ENCODE data around the gene GRK7.
"Not testable (repeated sequence)": the region's sequence is repeated elsewhere in the genome, so short reads cannot be mapped to it uniquely, and the experiment has no call there.

GRK7 gene

DNA sequence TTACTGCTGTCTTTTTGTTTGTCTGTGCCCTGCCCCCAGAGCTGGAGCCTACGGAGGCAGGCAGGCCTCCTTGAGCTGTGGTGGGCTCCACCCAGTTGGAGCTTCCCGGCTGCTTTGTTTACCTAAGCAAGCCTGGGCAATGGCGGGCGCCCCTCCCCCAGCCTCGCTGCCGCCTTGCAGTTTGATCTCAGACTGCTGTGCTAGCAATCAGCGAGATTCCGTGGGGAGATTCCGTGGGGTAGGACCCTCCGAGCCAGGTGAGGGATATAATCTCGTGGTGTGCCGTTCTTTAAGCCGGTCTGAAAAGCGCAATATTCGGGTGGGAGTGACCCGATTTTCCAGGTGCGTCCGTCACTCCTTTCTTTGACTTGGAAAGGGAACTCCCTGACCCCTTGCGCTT lies 656 bp upstream of the GRK7 start:
- DNase-seq (ENCODE audit: low read depth): not testable (repeated sequence)

DNA sequence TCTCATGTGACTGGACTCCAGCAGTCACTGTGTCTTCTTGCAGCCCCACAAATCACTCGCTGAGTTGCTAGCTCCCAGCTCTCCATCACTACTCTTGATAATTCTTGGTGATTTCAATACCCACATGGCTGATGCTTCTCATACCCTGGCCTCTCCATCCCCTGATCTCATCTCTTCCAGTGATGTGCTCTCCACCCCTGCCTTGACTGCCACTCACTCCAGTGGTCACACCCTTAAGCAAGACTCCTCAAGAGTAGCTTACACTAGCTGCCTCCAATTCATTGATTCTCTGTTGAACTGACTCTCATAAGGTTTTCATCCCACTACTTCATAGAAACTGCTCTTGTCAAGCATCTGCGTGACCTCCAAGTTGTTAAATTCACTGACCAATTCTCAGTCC lies 837 bp downstream of the GRK7 start:
- no peak for DNase-seq (ENCODE audit: low read depth)

DNA sequence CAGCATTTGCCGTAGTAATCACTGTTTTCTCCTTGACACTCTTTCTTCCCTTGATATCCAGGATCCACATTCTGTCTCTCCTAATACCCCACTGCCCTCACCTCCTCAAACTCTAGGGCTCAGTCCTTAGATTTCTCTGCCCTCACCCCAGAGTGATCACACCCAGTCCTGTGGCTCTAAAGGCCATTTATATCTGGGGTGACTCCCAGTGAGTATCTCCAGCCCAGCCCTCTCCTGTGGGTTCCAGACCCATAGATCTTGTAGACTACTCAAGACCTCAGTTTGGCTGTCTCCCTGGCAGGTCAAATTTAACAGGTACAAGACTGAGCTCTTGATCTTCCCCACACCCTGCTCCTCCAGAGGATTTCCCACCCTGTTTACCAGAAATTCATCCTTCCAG lies 1.3 kb downstream of the GRK7 start:
- no peak for DNase-seq (ENCODE audit: low read depth)

DNA sequence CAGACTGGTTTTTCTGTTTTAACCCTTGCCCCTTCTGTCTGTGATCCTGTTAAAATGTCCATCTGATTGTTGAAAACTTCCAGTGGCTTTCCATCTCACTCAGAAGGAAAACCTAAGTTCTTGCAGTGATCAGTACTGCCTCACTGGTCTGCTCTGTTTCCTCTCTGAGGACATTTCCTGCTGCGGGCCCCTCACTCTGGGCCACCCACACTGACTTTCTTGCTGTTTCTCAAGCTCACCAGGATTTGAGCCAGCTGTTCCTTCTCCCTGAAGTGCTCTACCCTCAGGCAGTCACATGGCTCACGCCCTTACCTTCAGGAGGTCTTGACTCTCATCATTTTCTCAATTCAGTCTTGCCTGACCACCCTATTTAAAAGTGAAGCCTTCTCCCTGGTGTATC lies 1.8 kb downstream of the GRK7 start:
- no peak for DNase-seq (ENCODE audit: low read depth)

DNA sequence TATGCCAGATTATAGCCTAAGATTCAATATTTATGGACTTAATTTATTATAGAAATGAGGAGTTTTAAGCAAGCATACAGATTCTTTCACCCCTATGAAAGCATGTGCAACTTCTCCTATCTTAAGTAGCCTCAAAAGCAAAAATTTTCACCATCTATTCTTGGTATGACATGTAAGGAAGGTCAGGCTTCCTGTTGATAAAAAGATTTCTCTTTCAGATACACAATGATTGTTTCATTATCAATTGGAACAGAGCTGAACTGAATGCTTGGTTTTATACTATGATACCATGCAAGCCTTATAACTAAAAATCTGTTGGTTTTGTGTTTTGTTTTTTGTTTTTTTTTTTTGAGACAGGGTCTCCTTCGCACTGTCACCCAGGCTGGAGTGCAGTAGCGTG lies 3.9 kb downstream of the GRK7 start:
- DNase-seq (ENCODE audit: low read depth): no peak

DNA sequence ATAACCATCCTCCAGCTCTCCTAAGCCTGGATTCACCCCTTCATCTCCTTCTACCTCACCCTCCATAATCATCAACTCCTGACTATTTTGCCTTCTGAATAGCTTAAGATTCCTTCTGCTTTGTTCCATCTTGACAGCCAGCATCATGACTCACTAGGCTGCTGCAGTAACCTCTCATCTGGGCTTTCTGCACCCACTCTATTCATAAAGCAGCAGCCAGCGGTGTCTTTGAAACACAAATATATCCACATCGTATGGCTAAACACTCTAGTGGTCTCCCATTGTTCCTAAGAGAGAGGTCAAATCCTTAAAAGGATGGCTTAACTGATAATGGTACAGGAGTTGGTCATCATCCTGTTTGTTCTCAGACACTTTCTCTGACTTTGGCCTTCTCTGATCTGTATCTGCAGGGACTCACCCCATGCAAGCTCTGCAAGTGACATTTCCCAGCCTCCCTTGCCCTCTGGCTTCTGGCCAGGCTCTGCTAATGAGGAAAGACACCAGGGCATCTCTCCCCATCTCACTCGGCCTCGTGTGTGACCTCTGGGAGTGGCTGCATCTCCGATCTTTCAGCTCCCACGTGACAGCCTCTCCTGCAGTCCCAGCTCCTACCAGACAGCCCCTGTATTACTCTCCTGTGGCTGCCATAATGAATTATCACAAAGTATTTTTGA lies 6.2 kb downstream of the GRK7 start:
- peak; percentile 34 for DNase-seq (ENCODE audit: low read depth)

DNA sequence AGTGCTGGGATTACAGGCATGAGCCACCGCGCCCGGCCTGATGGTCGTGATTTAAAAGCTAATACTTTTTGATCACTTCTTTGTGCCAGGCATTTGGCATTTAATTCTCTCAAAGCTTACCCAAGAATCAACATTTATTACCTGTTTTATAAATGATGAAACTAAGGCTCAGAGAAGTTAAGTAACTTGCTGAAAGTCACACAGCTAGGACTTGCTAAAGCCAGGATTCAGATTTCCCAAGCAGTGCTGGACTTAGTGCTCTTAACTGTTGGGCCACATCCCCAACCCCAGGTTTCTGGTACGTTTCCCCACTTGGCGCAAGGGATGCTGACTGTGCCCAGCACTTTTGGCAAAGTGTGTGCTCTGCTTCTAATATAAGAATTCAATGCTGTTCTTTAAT lies 10.5 kb downstream of the GRK7 start:
- no peak for DNase-seq (ENCODE audit: low read depth)

DNA sequence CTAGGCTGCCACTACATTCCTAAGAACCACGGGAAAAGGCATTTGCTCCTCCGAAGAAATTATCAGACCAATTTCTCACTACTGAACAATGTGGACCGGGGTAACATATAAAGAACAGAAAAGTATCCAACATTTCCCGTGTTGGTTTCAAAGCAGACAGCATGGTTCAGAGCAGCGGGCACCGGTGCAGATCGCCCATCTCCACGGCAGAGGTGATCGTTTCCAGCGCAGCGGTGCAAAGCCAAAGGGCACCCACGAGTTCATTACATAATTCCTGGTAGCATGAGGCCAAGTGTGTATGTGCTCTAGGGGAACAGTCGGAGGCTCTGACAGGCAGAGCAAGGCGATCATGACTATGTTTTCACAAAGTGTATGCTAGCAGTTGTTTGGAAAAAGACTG lies 13.2 kb downstream of the GRK7 start:
- DNase-seq (ENCODE audit: low read depth): no peak

DNA sequence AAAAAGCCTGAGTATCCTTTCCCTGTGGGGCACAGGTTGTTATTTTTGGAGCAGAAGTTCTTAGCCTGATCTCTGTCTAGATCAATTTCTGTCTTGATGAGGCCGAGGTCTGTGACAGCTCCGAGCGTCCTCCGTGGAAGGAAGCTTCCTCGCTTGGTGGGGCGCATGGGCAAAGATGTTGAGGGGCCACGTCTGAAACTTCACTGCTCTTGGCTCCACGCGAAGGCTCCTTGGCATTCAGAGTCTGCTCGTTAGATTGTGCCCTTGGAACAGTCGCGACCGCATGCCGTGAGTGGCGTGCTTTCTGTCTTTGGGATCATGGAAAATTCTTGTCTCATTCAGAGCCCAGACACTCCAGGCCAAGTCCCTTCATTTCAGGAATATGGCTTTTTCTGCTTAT lies 13.7 kb downstream of the GRK7 start:
- no peak for DNase-seq (ENCODE audit: low read depth)

DNA sequence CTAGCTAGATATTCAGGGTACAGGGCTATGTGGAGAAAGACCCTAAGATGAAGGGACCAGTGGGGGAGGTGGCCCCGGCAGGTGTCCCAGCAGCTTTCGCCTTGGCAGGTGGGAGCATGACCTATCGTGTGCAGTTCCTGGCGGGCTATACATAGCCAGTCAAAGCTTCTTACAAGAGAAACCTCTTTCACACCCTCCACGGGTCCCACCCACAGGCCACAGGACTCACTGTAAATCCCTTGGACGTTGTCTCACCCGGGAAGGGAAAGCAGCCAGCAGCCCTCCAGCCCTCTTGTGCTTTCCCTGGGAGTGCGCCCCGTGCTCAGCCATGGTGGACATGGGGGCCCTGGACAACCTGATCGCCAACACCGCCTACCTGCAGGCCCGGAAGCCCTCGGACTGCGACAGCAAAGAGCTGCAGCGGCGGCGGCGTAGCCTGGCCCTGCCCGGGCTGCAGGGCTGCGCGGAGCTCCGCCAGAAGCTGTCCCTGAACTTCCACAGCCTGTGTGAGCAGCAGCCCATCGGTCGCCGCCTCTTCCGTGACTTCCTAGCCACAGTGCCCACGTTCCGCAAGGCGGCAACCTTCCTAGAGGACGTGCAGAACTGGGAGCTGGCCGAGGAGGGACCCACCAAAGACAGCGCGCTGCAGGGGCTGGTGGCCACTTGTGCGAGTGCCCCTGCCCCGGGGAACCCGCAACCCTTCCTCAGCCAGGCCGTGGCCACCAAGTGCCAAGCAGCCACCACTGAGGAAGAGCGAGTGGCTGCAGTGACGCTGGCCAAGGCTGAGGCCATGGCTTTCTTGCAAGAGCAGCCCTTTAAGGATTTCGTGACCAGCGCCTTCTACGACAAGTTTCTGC lies 15.0 kb downstream of the GRK7 start:
- no peak for DNase-seq (ENCODE audit: low read depth)

DNA sequence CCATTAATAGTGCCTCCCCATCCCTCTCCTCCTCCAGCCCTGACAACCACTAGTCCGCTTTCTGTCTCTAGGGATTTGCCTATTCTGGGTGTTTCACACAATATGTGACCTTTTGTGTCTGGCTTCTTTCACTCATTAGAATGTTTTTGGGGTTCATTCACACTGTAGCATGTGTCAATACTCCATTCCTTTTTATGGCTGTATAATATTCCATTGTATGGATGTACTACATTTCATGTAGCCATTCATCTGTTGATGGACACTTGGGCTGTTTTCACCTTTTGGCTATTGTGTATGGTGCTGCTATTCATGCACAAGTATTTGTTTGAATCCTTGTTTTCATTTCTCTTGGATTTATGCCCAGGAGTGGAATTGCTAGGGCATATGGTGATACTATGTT lies 16.5 kb downstream of the GRK7 start:
- no peak for DNase-seq (ENCODE audit: low read depth)

DNA sequence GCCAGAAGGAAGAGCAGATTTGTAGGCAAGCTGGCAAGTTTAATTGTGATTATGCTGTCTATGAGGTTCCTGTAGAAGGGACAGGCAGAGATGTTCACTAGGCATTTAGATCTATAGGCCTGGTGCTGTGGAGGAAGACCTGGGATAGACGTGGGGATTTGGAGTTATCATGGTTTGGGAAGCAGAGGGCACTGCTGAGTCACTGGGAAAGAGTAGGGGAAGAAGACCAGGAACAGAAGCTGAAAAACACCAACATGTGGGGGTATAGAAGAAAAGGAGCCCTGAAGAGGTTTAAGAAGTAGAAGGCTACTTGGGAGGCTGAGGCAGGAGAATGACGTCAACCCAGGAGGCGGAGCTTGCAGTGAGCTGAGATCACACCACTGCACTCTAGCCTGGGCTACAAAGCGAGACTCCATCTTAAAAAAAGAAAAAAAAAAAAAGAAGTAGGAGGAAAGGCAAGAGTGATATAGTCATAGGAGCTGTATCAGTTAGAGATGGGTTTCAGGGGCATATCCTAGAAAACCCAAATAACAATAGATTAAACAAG lies 19.3 kb downstream of the GRK7 start:
- no peak for DNase-seq (ENCODE audit: low read depth)

DNA sequence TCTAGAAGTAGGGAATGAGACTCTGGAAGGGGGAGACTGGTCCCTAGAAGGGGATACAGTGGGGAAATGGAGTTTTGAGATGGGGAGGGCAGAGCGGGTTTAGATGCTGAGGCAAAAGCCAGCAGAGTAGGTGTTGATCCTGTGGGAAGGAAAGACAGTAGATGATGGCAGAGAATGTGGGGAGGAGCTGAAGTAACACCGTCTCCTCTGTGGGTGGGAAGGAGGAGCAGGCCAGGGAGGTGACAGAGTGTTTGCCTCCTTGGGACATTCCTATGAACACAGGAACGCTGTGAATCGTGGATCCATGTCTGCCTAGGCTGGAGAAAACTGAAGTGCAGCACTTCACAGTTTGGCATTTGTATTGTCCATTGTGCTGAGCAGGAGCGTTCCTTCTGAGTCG lies 20.4 kb downstream of the GRK7 start:
- no peak for DNase-seq (ENCODE audit: low read depth)

DNA sequence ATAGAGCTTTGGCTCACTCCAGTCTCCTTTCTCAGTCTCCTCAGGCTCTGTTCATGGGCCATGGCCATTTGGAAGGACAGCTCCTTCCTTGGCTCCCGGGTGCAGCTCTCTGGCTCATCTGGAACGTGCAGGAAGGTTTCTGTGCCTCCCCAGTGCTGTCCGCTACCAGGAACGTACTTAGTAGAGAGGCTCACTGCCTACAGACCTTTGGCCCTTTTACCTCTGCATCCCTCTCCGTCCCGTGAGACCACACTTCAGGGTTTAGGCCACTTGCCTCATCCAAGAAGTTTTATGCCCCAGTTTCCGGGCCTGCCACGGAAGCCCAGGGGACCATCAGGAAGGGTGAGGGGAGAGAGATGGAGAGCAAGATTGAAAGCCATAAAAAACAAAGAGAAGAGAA lies 20.9 kb downstream of the GRK7 start:
- DNase-seq (ENCODE audit: low read depth): no peak

DNA sequence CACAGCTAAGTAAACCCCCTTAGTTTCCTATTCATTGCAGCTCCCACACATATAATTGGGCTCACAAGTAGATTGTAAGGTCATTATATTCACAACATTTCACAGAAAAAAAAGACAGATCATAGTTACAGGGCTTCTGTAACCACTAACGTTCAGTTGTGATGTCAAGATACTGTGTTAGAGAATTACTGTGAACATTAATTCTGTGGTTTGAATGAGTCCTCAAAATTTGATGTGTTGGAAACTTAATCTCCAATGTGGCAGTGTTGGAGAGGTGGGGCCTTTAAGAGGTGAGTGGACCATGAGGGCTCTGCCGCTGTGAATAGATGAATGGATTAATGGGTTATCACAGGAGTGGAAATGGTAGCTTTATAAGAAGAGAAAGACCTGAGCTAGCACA lies 21.3 kb downstream of the GRK7 start:
- DNase-seq (ENCODE audit: low read depth): no peak

DNA sequence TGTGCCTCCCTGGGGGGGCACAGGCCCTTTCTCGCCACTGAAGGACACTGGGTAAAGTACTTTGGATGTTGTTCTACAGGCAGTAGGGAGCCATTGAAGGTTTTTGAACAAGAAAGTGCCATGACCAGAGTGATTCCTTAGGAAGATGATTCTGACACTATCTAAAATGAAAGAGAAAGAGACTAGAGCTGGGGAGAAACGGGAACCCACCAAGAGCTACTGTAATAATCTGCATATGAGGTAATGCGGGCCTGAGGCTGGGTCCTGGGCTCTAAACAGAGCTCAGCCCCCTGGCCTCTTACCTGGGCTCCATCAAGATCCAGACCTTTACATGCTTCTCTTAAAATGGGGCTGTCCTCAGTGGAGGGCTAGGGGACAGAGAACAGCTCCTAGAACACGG lies 24.9 kb downstream of the GRK7 start:
- DNase-seq (ENCODE audit: low read depth): no peak

DNA sequence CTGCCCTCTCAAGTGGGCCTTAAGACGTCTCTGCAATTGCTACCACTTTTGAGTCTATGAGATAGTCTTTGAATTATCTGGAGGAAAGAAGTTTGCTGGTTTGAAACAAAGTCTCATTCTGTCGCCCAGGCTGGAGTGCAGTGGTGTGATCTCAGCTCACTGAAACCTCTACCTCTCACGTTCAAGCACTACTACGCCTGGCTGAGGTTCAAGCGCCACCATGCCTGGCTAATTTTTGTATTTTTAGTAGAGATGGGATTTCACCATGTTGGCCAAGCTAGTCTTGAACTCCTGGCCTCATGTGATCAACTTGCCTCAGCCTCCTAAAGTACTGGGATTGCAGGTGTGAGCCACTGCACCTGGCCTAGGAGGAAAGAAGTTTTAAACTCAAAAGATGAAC lies 25.5 kb downstream of the GRK7 start:
- DNase-seq (ENCODE audit: low read depth): not testable (repeated sequence)

DNA sequence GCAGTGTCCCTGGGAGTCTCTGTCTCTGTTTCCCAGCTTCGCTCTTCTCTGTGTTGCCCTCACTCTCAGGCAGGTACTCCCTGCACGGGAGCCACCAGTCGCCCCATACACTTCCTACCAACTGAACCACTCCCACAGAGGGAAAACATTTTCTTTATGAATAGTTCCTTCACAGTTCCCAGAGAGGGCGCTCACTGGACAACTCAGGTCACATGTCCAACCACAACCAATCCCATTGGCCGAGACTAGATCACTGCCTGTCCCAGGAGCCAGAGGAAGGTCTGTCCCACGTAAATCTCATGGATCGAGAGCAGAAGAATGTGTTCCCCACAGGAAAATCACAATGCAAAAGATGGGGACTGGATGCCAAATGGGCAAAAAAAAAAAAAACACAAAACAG lies 26.1 kb downstream of the GRK7 start:
- DNase-seq (ENCODE audit: low read depth): no peak

DNA sequence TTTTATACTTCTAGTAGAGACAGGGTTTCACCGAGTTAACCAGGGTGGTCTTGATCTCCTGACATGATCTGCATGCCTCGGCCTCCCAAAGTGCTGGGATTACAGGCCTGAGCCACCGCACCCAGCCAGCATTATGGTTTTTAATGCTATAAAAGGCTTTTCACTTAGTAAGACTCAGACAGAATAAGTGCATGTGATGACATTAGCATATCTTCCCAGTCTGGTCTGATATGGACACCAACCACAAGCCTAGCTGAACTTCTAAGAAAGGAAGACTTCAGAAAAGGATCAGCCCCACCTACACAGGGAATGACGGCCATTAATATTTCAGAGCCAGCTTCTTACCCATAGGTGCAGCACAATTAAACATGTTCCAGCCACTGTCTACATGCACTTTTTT lies 27.0 kb downstream of the GRK7 start:
- DNase-seq (ENCODE audit: low read depth): no peak

DNA sequence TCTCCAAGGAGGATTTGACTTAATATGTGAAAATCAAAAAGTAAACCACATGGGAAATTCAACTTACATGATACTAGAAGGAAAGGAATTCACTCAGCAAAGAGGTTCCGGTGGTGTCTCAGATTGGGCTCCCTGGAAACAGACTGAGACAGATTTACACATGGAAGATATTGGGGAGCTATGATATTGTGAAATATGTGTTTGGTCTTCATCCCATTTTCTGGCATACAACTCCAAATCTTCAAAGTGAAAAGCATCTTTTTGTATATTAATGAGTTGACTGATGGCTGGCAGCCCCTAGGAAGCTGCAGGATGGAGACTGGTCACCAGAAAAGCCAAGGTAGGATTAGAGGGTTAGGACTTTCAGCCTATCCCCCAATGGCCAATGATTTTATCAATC lies 29.3 kb downstream of the GRK7 start:
- no peak for DNase-seq (ENCODE audit: low read depth)

DNA sequence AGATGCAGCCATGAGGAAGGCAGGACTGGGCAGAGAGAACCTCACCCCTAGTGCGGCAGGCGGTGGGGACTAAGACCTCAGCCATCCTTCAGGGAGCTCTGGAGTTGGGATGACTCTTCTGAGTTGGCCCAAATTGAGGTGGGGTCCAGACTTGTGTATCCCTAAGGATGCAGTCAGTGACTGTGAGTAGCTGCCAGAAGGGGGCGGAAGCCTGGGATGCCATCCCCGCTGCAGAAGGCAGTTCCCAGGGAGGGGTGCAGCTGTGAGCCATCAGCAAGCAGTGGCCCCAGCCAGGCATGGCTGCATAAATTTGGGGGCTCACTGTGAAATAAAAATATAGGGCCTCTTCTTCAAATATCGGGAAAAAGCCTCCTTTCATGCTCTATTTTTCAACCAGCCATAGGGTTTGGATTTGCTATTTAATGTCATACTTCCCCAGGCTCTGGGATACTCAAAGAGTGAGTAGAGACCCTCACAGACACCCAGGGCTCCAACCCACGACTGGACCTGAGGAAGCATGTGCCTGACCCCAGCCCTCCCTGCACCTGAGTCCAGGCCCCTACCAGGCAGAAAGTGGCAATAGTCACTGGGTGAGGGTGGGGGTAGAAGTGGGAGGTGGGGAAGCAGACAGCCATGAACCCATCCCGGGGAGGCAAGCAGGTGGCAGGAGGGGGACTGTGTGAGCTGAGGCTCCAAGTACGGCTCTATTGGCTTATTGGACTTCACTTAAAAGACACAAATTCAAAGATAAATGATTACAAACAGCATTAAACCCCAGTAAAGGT lies 30.5 kb downstream of the GRK7 start:
- DNase-seq (ENCODE audit: low read depth): no peak

DNA sequence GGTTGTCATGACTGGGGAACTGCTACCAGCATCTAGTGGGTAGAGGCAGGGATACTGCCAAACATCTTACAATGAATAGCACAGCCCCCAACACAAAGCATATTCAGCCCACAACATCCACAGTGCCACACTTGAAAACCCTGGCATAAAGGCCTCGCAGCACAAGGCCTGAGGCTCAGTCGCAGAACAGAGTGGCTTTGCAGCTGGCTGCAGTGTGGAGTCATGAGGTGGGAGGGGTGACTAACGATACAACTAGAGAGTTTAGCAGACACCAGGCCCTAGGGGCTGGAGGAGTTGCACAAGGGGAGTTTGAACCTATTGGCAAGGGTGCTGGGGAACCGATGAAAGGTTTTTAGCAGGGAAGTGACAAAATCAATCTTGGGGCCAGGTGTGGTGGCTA lies 32.1 kb downstream of the GRK7 start:
- no peak for DNase-seq (ENCODE audit: low read depth)

DNA sequence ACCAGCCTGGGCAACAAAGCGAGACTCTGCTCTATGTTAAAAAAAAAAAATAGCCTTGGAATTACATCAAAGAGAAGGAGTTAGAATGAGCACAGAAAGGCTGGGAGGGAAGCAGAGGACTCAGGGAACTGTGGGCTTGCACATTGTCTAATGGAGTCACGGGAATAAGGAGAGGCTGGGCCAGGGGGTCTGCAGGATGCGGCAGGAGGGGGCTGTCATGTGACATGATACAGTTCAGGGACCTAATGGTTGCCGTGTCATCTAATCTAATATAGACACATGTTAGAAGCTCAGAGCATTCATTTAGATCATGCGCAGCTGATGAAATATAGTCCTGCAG lies 32.5 kb downstream of the GRK7 start:
- DNase-seq (ENCODE audit: low read depth): no peak

Data from iris pigment epithelial cell (primary cell).